ENCODE results near the gene CARNS1.

CARNS1 gene

DNA sequence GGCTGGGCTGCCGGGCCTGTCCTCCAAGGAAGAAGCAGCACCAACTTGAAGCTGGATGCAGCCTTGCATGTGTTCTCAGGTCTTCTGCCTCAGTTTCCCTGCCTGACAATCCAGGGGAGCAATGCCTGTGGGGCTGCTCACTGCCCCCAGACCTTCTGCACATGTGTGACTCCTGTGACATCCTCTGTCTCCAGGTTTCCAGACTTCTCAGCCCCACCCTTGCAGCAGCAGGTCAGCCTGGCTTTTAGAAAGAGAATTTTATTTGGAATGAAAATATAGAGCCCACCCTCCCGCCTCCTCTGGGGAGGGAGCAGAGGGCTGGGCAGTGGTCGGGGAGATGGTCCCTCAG, 22.3 kb downstream of the CARNS1 start:
- Histone ChIP-seq H3K4me3 (ENCODE audit: severe bottlenecking) (no peak overlapping the region), H3K36me3 (ENCODE audit: low read depth) (peaks cover 33% of the 10 kb centered on the region), H3K27ac (ENCODE audit: poor library complexity, severe bottlenecking) (no peak overlapping the region), H3K4me1 (ENCODE audit: insufficient read depth, poor library complexity, severe bottlenecking) (no peaks in the 10 kb centered on the region), H3K9me3 (ENCODE audit: severe bottlenecking) (no peaks in the 10 kb centered on the region), H3K27me3 (ENCODE audit: insufficient read depth, poor library complexity, severe bottlenecking) (no peaks in the 10 kb centered on the region)
- no peak for ATAC-seq (ENCODE audit: low read depth)
- TF ChIP-seq CTCF (IDR thresholded peaks at IDR 0.05; ENCODE audit: poor library complexity, severe bottlenecking) = no peak
- DNase-seq (ENCODE audit: low spot score) = no peak

GRCh38 chr11:67438158-67438902, 22.9 kb downstream of the CARNS1 start:
- no peak overlapping the region for H3K27ac ChIP-seq (ENCODE audit: poor library complexity, severe bottlenecking)

DNA sequence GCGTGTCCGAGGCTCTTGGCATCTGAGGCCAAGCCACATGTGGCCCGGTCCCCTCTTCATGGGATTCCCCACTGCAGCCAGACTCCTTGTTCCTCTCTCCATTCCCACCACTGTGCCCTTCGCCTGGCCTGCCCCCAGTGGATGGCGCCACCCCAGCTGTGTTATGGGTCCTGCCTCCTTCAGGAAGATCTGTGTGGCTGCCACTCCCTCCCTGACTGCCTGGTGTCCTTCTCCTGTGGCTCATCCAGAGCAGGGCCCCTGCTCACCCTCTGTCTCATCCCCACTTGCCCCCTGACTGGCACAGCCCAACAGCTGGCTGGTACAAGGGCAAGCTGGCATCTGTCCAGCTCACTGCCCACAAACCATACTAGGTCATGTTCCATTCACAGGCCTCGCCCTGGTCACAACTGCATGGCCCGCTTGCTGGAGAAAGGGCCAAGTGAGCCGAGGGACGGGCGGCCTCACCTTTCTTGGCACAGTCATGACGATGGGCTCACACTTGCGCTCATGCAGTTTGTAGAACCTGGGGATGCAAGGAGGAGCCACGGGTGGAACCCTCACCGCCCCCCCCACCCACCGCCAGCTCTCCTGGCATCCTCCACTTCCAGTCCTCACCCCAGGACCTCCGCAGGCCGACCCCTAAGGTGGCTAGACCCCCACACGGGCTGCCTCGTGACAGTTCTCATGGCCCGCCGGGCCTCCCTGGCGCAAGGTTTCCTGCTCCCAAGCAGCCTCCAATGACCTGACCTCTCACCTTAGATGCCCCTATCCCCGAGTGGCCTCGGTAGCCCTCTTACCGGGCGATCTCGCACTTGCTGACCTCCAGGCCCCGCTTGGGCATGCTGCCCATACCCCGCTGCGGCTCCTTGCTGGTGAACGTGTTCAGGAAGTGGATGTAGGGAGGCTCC, 24.1 kb downstream of the CARNS1 start:
- peak; percentile 24 for TF ChIP-seq CTCF (IDR thresholded peaks at IDR 0.05; ENCODE audit: poor library complexity, severe bottlenecking)
- no peaks in the 10 kb centered on the region for H3K4me1 ChIP-seq (ENCODE audit: insufficient read depth, poor library complexity, severe bottlenecking)
- H3K4me3 ChIP-seq (ENCODE audit: severe bottlenecking) = no peak overlapping the region
- H3K27ac ChIP-seq (ENCODE audit: poor library complexity, severe bottlenecking) = no peak overlapping the region
- H3K9me3 ChIP-seq (ENCODE audit: severe bottlenecking) = no peaks in the 10 kb centered on the region
- H3K27me3 ChIP-seq (ENCODE audit: insufficient read depth, poor library complexity, severe bottlenecking) = no peaks in the 10 kb centered on the region
- ATAC-seq (ENCODE audit: low read depth) (no peak), DNase-seq (ENCODE audit: low spot score) (peak; percentile 55)
- H3K36me3 ChIP-seq (ENCODE audit: low read depth) = peaks cover 15% of the 10 kb centered on the region

More at GRCh38 chr11:67438158-67438902, 22.9 kb downstream of the CARNS1 start:
- ATAC-seq (ENCODE audit: low read depth) = no peak
- TF ChIP-seq CTCF (IDR thresholded peaks at IDR 0.05; ENCODE audit: poor library complexity, severe bottlenecking) = no peak
- Histone ChIP-seq H3K4me3 (ENCODE audit: severe bottlenecking) (no peak overlapping the region), H3K9me3 (ENCODE audit: severe bottlenecking) (no peaks in the 10 kb centered on the region), H3K36me3 (ENCODE audit: low read depth) (peaks cover 28% of the 10 kb centered on the region), H3K27me3 (ENCODE audit: insufficient read depth, poor library complexity, severe bottlenecking) (no peaks in the 10 kb centered on the region), H3K4me1 (ENCODE audit: insufficient read depth, poor library complexity, severe bottlenecking) (no peaks in the 10 kb centered on the region)
- peak; percentile 68 for DNase-seq (ENCODE audit: low spot score)

GRCh38 chr11:67440229-67441097, 25.0 kb downstream of the CARNS1 start:
- TF ChIP-seq CTCF (IDR thresholded peaks at IDR 0.05; ENCODE audit: poor library complexity, severe bottlenecking) = no peak
- H3K27me3 ChIP-seq (ENCODE audit: insufficient read depth, poor library complexity, severe bottlenecking) = no peaks in the 10 kb centered on the region
- no peaks in the 10 kb centered on the region for H3K4me1 ChIP-seq (ENCODE audit: insufficient read depth, poor library complexity, severe bottlenecking)
- H3K27ac ChIP-seq (ENCODE audit: poor library complexity, severe bottlenecking) = no peak overlapping the region
- DNase-seq (ENCODE audit: low spot score) (no peak), ATAC-seq (ENCODE audit: low read depth) (no peak)
- H3K36me3 ChIP-seq (ENCODE audit: low read depth) = peaks cover 15% of the 10 kb centered on the region
- no peaks in the 10 kb centered on the region for H3K9me3 ChIP-seq (ENCODE audit: severe bottlenecking)
- H3K4me3 ChIP-seq (ENCODE audit: severe bottlenecking) = no peak overlapping the region

Data from RWPE2 (cell line).